Caco-2 (cell line): Measurements from ENCODE around the gene CS. TPM values are rescaled to one million over a fixed set of nuclear protein-coding genes. Genes with fewer than 3 reads are reported as not detected.
A peak's percentile ranks its signal among the peaks of the same experiment; 100 is the strongest.

Experiments
- BruUV-seq: library from RNA; stranded (reverse); fragments of 400-500 nt; replicated peaks from 2 replicates; lab custom pipeline; 2021; lab: Mats Ljungman, UMichigan
- CTCF ChIA-PET: fragments of 300-600 bp; sonication (Branson Sonifier 250); formaldehyde crosslinking; loops from one replicate; lab custom pipeline; 2022; ENCODE audit warnings: antibody characterized with exemption; lab: Charles Lee
- POLR2A ChIA-PET: fragments of 300-600 bp; sonication (Branson Sonifier 250); formaldehyde crosslinking; loops from one replicate; lab custom pipeline; 2022; ENCODE audit warnings: antibody characterized with exemption; lab: Charles Lee
- DNase-seq, 2 experiments: peaks; one replicate each; pipeline versions ENCODE4 v3.0.0 to v3.0.0-alpha.2; 2020 to 2022
- H3K27me3 ChIP-seq: replicated peaks from 2 replicates; pipeline ENCODE4 v1.6.0; 2011; ENCODE audit warnings: low read length; ENCODE audit not compliant: control insufficient read depth, insufficient read depth
- H3K36me3 ChIP-seq: 2 replicates; pipeline ENCODE4 v1.5.1; 2011; ENCODE audit warnings: low read length; ENCODE audit not compliant: control insufficient read depth, insufficient read depth
- H3K4me1 ChIP-seq: fragments of 250-450 bp; sonication (Bioruptor Pico); 2 replicates; pipeline ENCODE4 v1.5.1; 2020; ENCODE audit warnings: mild to moderate bottlenecking
- H3K4me3 ChIP-seq: 2 replicates; pipeline ENCODE4 v1.5.1; 2011; ENCODE audit warnings: low read depth, mild to moderate bottlenecking, control low read depth, low read length
- H3K9me3 ChIP-seq: fragments of 250-450 bp; sonication (Bioruptor Pico); 2 replicates; pipeline ENCODE4 v1.5.1; 2020; ENCODE audit warnings: mild to moderate bottlenecking, moderate library complexity
- H3K27ac Mint-ChIP-seq: one replicate; pipeline ENCODE4 v1.8.0; 2022; ENCODE audit warnings: mixed read lengths; ENCODE audit not compliant: unreplicated experiment
- H3K27me3 Mint-ChIP-seq: one replicate; pipeline ENCODE4 v1.8.0; 2022; ENCODE audit warnings: mixed read lengths; ENCODE audit not compliant: insufficient read depth, unreplicated experiment
- H3K36me3 Mint-ChIP-seq: one replicate; pipeline ENCODE4 v1.8.0; 2022; ENCODE audit warnings: mild to moderate bottlenecking, mixed read lengths; ENCODE audit not compliant: insufficient read depth, unreplicated experiment
- H3K4me1 Mint-ChIP-seq: one replicate; pipeline ENCODE4 v1.8.0; 2022; ENCODE audit warnings: low read depth, mixed read lengths; ENCODE audit not compliant: unreplicated experiment
- H3K4me3 Mint-ChIP-seq: one replicate; pipeline ENCODE4 v1.8.0; 2022; ENCODE audit warnings: mild to moderate bottlenecking, moderate library complexity, mixed read lengths; ENCODE audit not compliant: unreplicated experiment
- H3K9me3 Mint-ChIP-seq: one replicate; pipeline ENCODE4 v1.8.0; 2022; ENCODE audit warnings: mixed read lengths; ENCODE audit not compliant: unreplicated experiment
- intact Hi-C: fragments of 100-400 bp; cut with micrococcal nuclease; formaldehyde crosslinking; loops from one replicate; pipeline ENCODE4 v1.10.0; 2022; ENCODE audit not compliant: unreplicated experiment
- total RNA-seq: library from RNA; stranded (reverse); gene quantifications from 2 replicates; pipeline ENCODE4 v1.2.3, GENCODE V29; 2022
- TF ChIP-seq, protein P1 (sequence below), 2 experiments: fragments of 200-600 bp in 1 of 2; IDR thresholded peaks; 1 replicate in 1 of 2; 2 replicates in 1 of 2; pipeline versions ENCODE4 v1.5.1 to v1.8.0; 2011 to 2022; ENCODE audit warnings: antibody characterized with exemption in 1 of 2, control low read depth in 1 of 2, inconsistent platforms in 1 of 2, low read depth in 1 of 2, low read length in 1 of 2, mild to moderate bottlenecking in 1 of 2, moderate library complexity in 1 of 2; ENCODE audit not compliant: insufficient read depth in 1 of 2, severe bottlenecking in 1 of 2, unreplicated experiment in 1 of 2

The CS gene
- total RNA-seq, 1 experiment from 2014 or later = 241 TPM

DNA sequence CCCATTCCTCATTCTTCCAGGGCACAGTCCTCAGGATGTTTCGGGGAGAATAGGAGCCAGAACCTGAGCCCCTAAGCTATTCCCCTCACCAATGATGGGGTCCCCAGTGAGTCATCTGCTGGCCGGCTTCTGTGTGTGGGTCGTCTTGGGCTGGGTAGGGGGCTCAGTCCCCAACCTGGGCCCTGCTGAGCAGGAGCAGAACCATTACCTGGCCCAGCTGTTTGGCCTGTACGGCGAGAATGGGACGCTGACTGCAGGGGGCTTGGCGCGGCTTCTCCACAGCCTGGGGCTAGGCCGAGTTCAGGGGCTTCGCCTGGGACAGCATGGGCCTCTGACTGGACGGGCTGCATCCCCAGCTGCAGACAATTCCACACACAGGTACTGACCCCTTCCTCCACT, 68.9 kb downstream of the CS start:
- H3K9me3 ChIP-seq = no peaks in the 10 kb centered on the region
- intact Hi-C loops = loop anchor here (2.0 kb wide), 3 partner anchors 26 to 70 kb away; partner anchors contain the start of genes COQ10A and CS
- Mint-ChIP-seq H3K9me3 (no peaks in the 10 kb centered on the region), H3K36me3 (peaks cover 28% of the 10 kb centered on the region), H3K4me1 (peaks cover 25% of the 10 kb centered on the region), H3K27me3 (no peaks in the 10 kb centered on the region), H3K27ac (peak overlapping the region; percentile 85), H3K4me3 (peak overlapping the region; percentile 86)
- TF ChIP-seq, protein P1, sequence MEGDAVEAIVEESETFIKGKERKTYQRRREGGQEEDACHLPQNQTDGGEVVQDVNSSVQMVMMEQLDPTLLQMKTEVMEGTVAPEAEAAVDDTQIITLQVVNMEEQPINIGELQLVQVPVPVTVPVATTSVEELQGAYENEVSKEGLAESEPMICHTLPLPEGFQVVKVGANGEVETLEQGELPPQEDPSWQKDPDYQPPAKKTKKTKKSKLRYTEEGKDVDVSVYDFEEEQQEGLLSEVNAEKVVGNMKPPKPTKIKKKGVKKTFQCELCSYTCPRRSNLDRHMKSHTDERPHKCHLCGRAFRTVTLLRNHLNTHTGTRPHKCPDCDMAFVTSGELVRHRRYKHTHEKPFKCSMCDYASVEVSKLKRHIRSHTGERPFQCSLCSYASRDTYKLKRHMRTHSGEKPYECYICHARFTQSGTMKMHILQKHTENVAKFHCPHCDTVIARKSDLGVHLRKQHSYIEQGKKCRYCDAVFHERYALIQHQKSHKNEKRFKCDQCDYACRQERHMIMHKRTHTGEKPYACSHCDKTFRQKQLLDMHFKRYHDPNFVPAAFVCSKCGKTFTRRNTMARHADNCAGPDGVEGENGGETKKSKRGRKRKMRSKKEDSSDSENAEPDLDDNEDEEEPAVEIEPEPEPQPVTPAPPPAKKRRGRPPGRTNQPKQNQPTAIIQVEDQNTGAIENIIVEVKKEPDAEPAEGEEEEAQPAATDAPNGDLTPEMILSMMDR (IDR thresholded peaks at IDR 0.05; ENCODE audit: insufficient read depth in 1 of 2, low read depth in 1 of 2, low read length in 1 of 2, severe bottlenecking in 1 of 2, unreplicated experiment in 1 of 2) = no peak
- no TSS peak for BruUV-seq
- H3K4me3 ChIP-seq = peak overlapping the region; percentile 43
- ChIA-PET POLR2A (interaction anchor here (0.8 to 2.0 kb wide), 4 partner anchors 9 to 129 kb away, joined by 3 to 13 read pairs (median 4); partner anchors contain the start of genes RNF41, SMARCC2 and STAT2), CTCF (interaction anchor here (0.7 to 1.8 kb wide), 5 partner anchors 10 to 41 kb away, joined by 3 to 15 read pairs (median 3); partner anchors contain the start of gene RNF41)
- peaks cover 4% of the 10 kb centered on the region for H3K36me3 ChIP-seq
- H3K27me3 ChIP-seq = no peaks in the 10 kb centered on the region
- H3K4me1 ChIP-seq = peaks cover 29% of the 10 kb centered on the region
- DNase-seq = no peak

DNA sequence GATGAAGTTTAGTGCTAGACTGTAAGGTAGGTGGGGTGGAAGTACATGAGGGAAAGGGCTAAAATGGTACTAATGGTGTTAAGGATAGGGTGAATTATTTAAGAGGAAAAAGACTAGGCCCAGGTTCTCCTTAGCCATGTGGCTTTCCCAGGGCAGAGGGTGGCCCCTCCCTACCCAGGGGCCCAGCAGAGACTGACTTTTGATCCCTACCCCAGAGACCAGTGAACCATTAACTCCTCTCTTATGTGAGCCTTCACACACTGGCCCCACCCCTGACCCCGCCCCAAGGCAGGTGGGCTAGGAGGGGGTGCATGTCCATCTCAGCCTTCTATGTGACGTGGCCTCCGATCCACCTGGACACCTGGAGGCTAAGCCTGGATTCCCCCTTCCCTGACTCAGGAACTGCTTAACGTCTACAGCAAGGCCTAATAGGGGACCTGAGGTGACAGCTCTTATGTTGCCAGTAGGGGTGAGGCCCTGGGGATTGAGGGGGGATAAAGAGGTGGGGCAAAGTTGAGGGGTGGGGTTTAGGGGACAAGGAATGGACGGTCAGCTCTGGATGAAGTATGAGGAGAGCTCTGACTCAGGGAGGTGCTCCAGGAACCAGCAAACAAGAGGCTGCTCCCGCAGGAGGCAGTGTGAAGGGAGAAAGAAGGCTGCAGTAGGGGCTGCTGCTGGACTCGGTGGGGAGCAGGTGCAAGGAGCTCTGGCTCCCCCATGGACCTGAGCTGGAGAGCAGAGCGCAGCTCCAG, 69.5 kb downstream of the CS start:
- ChIA-PET POLR2A (interaction anchor here (0.6 to 2.0 kb wide), 8 partner anchors 9 to 130 kb away, joined by 3 to 13 read pairs (median 4); partner anchors contain the start of genes RNF41, SMARCC2, STAT2 and ZC3H10), CTCF (interaction anchor here (0.5 to 1.8 kb wide), 7 partner anchors 9 to 144 kb away, joined by 3 to 15 read pairs (median 3); partner anchors contain the start of gene RNF41)
- peak; percentile 94 to 96 for DNase-seq
- H3K36me3 Mint-ChIP-seq = peaks cover 26% of the 10 kb centered on the region
- no peaks in the 10 kb centered on the region for H3K27me3 Mint-ChIP-seq
- intact Hi-C loops = loop anchor here (1.0 to 2.0 kb wide), 4 partner anchors 8 to 70 kb away; partner anchors contain the start of genes COQ10A and CS
- no peaks in the 10 kb centered on the region for H3K9me3 ChIP-seq
- H3K9me3 Mint-ChIP-seq = no peaks in the 10 kb centered on the region
- BruUV-seq = TSS peak; percentile 74
- TF ChIP-seq, protein P1 (IDR thresholded peaks at IDR 0.05; ENCODE audit: insufficient read depth in 1 of 2, low read depth in 1 of 2, low read length in 1 of 2, severe bottlenecking in 1 of 2, unreplicated experiment in 1 of 2) = no peak
- peaks cover 29% of the 10 kb centered on the region for H3K4me1 ChIP-seq
- peak overlapping the region; percentile 86 for H3K4me3 Mint-ChIP-seq
- H3K27ac Mint-ChIP-seq = peak overlapping the region; percentile 85
- H3K36me3 ChIP-seq = no peaks in the 10 kb centered on the region; the same call in 1 of the 2 replicates
- H3K27me3 ChIP-seq = no peaks in the 10 kb centered on the region
- H3K4me3 ChIP-seq = peak overlapping the region; percentile 43
- H3K4me1 Mint-ChIP-seq = peaks cover 25% of the 10 kb centered on the region

DNA sequence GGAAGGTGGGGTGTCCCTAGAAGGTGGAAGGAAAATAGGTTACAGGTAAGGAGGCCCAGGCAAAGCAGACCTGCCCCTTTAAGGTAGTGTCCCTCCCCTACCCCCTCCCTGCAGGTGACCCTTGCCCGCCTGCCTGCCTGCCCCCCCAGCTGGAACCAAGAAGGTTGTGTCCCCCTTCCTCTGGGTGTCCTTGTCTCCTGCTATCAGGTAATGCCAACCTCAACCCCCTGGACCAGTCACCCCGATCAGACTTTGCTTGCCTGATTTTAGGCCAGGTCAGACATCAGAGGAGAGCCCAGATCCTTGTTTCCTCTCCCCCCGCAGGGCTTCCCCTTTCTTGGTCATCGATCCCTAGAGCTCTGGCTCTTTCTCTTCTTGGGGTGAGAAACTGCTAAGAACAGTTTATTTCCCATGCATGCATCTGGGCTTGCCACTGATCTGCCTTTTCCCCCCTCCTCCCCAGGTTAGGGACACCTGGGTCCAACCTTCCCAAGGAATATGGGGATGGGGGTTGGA, 70.2 kb downstream of the CS start, which contains the start of gene SLC39A5:
TSS of gene SLC39A5 (plus strand) at position 136 of the 516 bp plus-strand sequence. CDS start 1,224 bp downstream, outside the sequence.
- ChIA-PET CTCF (interaction anchor here (0.5 to 1.8 kb wide), 4 partner anchors 9 to 145 kb away, joined by 3 to 15 read pairs (median 5); partner anchors contain the start of gene RNF41), POLR2A (interaction anchor here (0.6 to 2.0 kb wide), 4 partner anchors 8 to 102 kb away, joined by 4 to 13 read pairs (median 6); partner anchors contain the start of genes RNF41 and SMARCC2)
- TSS peak; percentile 91 for BruUV-seq
- peak; percentile 38 to 65 for DNase-seq
- Mint-ChIP-seq H3K4me3 (peak within 1 kb of the TSS; percentile 86), H3K9me3 (no peaks in the 10 kb centered on the region), H3K27ac (peak within 1 kb of the TSS; percentile 85), H3K27me3 (no peaks in the 10 kb centered on the region), H3K36me3 (peaks cover 20% of the 10 kb centered on the region), H3K4me1 (peaks cover 22% of the 10 kb centered on the region)
- Histone ChIP-seq H3K4me3 (peak within 1 kb of the TSS; percentile 43), H3K36me3 (no peaks in the 10 kb centered on the region; the same call in 1 of the 2 replicates), H3K4me1 (peaks cover 29% of the 10 kb centered on the region), H3K9me3 (no peaks in the 10 kb centered on the region), H3K27me3 (no peaks in the 10 kb centered on the region)
- TF ChIP-seq, protein P1 (IDR thresholded peaks at IDR 0.05; ENCODE audit: insufficient read depth in 1 of 2, low read depth in 1 of 2, low read length in 1 of 2, severe bottlenecking in 1 of 2, unreplicated experiment in 1 of 2) = no peak
- intact Hi-C loops = loop anchor here (1.0 to 2.0 kb wide), 4 partner anchors 8 to 71 kb away; partner anchors contain the start of genes COQ10A and CS
